SK-N-MC (cell line): ENCODE results near the gene RFX8.

ENCODE experiments used
- EZH2 ChIP-seq: fragments of 200-600 bp; sonication (generic); IDR thresholded peaks from one replicate; pipeline ENCODE4 v1.6.1; 2017; ENCODE audit warnings: antibody characterized with exemption
- POLR2AphosphoS5 ChIP-seq: IDR thresholded peaks from 2 replicates; pipeline ENCODE4 v1.6.1; 2012; ENCODE audit warnings: mild to moderate bottlenecking, low read depth, low read length, borderline replicate concordance

- TF ChIP-seq EZH2, result no peak
- no peak for TF ChIP-seq POLR2AphosphoS5
Measured at GRCh38 chr2:101501443-101501842, 26.5 kb upstream of the RFX8 start.
